ENCODE measurements around the gene HEXIM2.
A peak's percentile ranks its signal among the peaks of the same experiment; 100 is the strongest.

Gene HEXIM2

DNA sequence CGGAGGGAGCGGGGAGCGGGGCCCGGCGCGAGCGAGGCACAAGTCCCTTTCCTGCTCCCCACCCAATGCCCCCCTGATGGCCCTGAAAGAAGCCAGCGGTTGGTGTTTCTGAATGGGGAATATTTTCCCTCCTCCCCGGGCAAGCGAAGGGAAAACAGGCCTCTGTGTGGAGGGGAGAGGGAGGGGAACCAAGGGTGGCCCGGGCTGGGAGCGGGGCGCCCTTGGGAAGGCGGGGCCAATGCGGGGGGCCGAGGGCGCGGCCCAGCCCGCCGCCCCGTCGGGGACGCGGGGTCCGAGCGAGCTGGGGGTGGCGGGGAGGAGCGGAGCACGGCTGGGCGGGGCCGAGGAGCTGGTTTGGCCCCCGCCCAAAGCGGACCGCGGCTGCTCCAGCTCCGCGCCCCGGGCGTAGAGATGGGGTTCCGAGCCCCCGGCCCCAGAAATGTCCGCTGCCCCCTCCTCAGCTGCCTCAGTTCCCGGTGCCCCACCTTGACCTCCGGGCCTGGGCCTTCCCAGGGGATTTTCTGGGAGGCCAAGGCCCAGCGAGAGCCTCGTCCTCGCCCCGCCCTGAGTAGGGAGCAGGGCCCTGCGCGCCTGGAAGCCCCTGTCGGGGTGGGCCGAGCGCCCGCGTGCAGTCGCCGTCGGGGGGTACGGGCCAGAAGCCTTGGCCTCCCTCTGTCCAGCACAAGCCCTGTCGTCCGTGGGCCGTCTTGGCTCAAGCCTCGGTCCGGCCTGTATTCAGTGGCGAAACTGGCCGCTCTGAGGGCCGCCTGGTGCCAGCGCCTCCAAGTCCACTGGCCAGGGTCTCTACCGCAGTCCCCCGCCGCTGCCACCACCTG is 17.3 kb upstream of the HEXIM2 start:
- peak overlapping the region; percentile 41 to 68 (median 57) for H3K4me3 ChIP-seq
- H3K4me1 ChIP-seq: peaks cover 40 to 60% (median 56%) of the 10 kb centered on the region in 10 experiments
- no peaks in the 10 kb centered on the region for H3K9me3 ChIP-seq (replicated peaks in 1 of 11)
- H3K27ac ChIP-seq: peak overlapping the region; percentile 71 to 97 (median 85)
- peak overlapping the region; percentile 75 to 86 (median 80) for H3K9ac ChIP-seq
- peak overlapping the region; percentile 84 to 99 (median 95) for H3K4me2 ChIP-seq
- no peaks in the 10 kb centered on the region for H3K27me3 ChIP-seq
- no peaks in the 10 kb centered on the region; a peak in 1 of 22 replicates for H3K36me3 ChIP-seq
- no peak for TF ChIP-seq Cebpa-rat (IDR thresholded peaks at IDR 0.05)
- peaks cover 0 to 16% (median 10%) of the 10 kb centered on the region in 11 experiments; a peak in 19 of 22 replicates for H4K20me1 ChIP-seq

DNA sequence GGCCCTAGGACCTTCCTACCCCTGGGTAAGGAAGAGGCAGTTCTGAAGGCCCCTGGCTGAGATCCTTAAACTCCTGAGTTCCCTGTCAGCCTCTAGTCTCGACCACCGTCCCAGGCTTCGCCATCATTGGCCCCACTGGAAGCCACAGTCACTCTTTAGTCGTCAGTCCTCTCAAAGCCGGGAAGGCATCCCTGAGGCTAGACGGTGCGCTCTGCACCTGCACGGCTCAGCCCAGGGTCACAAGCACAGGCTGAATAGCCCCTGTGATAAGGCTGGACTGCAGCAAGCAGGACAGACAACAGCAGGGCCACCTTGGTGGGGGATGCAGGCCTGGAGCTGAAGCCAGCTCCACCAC is 16.7 kb upstream of the HEXIM2 start:
- Histone ChIP-seq H3K4me3 (peak overlapping the region; percentile 41 to 68 (median 57); a peak in 18 of 20 replicates), H3K9me3 (replicated peaks in 1 of 11) (no peaks in the 10 kb centered on the region), H3K4me2 (peak overlapping the region; percentile 84 to 99 (median 95)), H4K20me1 (peaks cover 4 to 21% (median 16%) of the 10 kb centered on the region in 11 experiments; a peak in 21 of 22 replicates), H3K4me1 (peaks cover 40 to 54% (median 53%) of the 10 kb centered on the region in 10 experiments), H3K27me3 (no peaks in the 10 kb centered on the region), H3K36me3 (peaks cover 0 to 5% (median 0%) of the 10 kb centered on the region in 11 experiments; a peak in 8 of 22 replicates), H3K27ac (peak overlapping the region; percentile 71 to 97 (median 85); a peak in 21 of 22 replicates), H3K9ac (peak overlapping the region; percentile 75 to 86 (median 80))
- no peak for TF ChIP-seq Cebpa-rat (IDR thresholded peaks at IDR 0.05)

DNA sequence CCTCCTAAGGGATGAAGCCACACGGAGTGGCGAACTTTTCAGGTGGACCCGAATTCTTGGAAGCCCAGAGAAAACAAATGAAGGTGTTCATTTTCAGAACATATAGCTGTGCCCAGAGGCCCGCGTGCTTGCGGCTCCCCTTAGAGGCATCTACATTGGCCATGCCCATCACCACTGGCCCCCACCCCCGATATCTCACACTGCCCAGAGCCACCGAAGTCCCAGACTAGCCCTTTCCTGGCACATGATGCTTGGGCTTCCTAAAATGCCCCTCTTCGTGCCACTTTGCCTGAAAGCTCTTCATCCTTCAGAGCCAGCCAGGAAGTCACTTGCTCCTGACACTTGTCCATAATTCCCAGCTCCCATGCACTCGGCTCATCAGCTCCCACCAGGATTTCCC is 15.5 kb upstream of the HEXIM2 start:
- H3K9me3 ChIP-seq (replicated peaks in 1 of 11): no peaks in the 10 kb centered on the region
- H3K27ac ChIP-seq: peak overlapping the region in 10 of 11 experiments; percentile 96 to 100 (median 98); a peak in 14 of 22 replicates
- peaks cover 0 to 16% (median 5%) of the 10 kb centered on the region in 11 experiments; a peak in 9 of 22 replicates for H3K36me3 ChIP-seq
- no peak overlapping the region; a peak in 1 of 20 replicates for H3K4me3 ChIP-seq
- H3K9ac ChIP-seq: peak overlapping the region in 5 of 11 experiments; percentile 30 to 98 (median 93); a peak in 9 of 22 replicates
- TF ChIP-seq Cebpa-rat (IDR thresholded peaks at IDR 0.05): no peak
- H3K27me3 ChIP-seq: no peaks in the 10 kb centered on the region
- H3K4me2 ChIP-seq: peak overlapping the region; percentile 84 to 99 (median 95)
- peaks cover 47 to 56% (median 54%) of the 10 kb centered on the region in 10 experiments for H3K4me1 ChIP-seq
- H4K20me1 ChIP-seq: peaks cover 15 to 33% (median 27%) of the 10 kb centered on the region in 11 experiments; a peak in 21 of 22 replicates

DNA sequence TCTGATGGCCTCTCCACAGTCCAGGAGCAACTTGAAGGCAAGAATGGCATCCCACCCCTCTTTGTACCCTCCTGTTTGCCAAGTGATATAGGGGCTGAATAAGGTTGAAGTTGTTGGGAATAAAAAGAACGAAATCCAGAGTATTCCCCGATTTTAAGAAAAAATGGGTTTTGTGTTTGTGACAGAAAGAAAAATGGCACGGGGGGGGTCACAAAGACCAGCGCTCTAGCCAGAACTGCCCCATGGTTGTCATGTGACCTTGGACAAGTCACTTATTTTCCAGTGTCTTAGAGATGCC is 15.1 kb upstream of the HEXIM2 start:
- Histone ChIP-seq H3K27ac (peak overlapping the region; percentile 96 to 100 (median 99)), H3K9me3 (replicated peaks in 1 of 11) (no peaks in the 10 kb centered on the region), H3K36me3 (peaks cover 0 to 20% (median 5%) of the 10 kb centered on the region in 11 experiments; a peak in 9 of 22 replicates), H3K4me2 (peak overlapping the region; percentile 84 to 99 (median 95)), H3K4me3 (peak overlapping the region; percentile 55 to 75 (median 64); a peak in 18 of 20 replicates), H3K4me1 (peaks cover 50 to 58% (median 55%) of the 10 kb centered on the region in 10 experiments), H3K27me3 (no peaks in the 10 kb centered on the region), H3K9ac (peak overlapping the region; percentile 89 to 99 (median 95); a peak in 21 of 22 replicates), H4K20me1 (peaks cover 19 to 37% (median 31%) of the 10 kb centered on the region in 11 experiments)
- no peak for TF ChIP-seq Cebpa-rat (IDR thresholded peaks at IDR 0.05)

DNA sequence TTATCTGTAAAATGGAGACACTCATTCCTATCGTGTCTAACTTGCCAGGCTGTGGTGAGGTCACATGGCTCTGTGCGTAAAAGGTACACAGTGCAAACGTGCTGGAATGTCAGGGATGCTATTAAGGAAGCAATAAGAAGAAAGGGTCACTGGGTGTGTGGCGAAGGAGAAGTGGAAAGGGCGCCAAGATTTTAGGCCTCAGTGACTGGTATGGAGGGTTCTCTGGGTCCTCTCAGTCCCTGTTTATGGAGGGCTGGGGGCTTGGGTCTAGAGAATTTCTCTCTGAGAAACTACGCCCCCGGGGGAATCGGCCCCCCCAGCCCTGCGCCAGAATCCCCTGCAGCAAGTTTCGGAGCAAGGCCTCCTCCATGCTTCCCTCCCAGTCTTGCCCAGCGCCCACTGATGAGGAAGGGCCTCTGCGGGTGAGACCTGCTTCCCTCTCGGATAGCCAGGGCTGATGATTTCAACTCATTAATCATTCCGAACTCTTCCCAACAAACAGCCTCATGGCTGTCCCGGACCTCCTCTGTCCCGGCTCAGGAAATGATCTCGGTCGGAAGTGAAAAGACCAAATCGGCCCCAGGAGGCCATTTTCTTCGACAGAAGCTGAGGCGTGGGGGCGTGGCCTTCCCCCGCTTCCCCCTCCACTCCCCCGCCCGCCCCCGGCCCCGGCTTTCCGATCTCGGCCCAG is 14.6 kb upstream of the HEXIM2 start:
- peak overlapping the region; percentile 55 to 75 (median 64) for H3K4me3 ChIP-seq
- peak overlapping the region; percentile 84 to 99 (median 95) for H3K4me2 ChIP-seq
- no peak for TF ChIP-seq Cebpa-rat (IDR thresholded peaks at IDR 0.05)
- H4K20me1 ChIP-seq: peaks cover 24 to 41% (median 35%) of the 10 kb centered on the region in 11 experiments
- H3K4me1 ChIP-seq: peaks cover 53 to 62% (median 58%) of the 10 kb centered on the region in 10 experiments
- H3K36me3 ChIP-seq: peaks cover 0 to 21% (median 5%) of the 10 kb centered on the region in 11 experiments; a peak in 9 of 22 replicates
- H3K9me3 ChIP-seq (replicated peaks in 1 of 11): no peaks in the 10 kb centered on the region
- peak overlapping the region; percentile 96 to 100 (median 99) for H3K27ac ChIP-seq
- no peaks in the 10 kb centered on the region for H3K27me3 ChIP-seq
- peak overlapping the region; percentile 89 to 99 (median 95) for H3K9ac ChIP-seq

DNA sequence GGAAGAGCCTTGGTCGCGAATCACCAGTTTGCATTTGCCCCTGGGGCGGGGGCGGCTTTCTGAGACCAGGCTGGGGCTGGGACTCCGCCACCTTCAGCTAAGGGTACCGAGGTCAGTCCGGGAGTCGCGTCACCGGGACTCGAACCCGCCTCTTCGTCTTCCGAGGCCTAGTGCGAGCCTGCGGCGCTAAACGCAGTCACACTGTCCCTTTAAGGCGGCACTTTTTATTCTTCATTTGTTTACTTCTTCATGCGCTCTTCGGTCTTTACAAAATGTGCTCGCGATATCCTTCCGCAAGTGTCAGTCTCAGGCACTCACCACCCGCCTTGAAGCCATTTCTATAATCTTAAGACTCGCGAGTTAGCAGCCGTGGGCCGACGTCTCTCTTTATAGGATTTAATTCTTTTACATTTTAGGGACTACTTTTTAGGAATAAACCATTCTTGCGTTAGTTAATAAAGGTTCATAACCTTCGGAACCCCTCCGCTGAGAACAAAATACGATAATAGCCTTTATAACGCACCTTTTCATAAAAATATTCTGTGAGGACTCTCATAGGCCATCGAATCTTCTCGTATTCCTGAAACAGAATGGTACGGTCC is 14.0 kb upstream of the HEXIM2 start:
- H3K27ac ChIP-seq: peak overlapping the region; percentile 96 to 100 (median 99)
- H3K27me3 ChIP-seq: no peaks in the 10 kb centered on the region
- TF ChIP-seq Cebpa-rat (IDR thresholded peaks at IDR 0.05): no peak
- peak overlapping the region; percentile 40 to 97 (median 94) for H3K4me2 ChIP-seq
- peaks cover 56 to 65% (median 63%) of the 10 kb centered on the region in 10 experiments for H3K4me1 ChIP-seq
- peaks cover 25 to 43% (median 40%) of the 10 kb centered on the region in 11 experiments for H4K20me1 ChIP-seq
- H3K9ac ChIP-seq: peak overlapping the region; percentile 89 to 99 (median 95)
- peak overlapping the region; percentile 55 to 75 (median 64) for H3K4me3 ChIP-seq
- H3K9me3 ChIP-seq (replicated peaks in 1 of 11): no peaks in the 10 kb centered on the region
- peaks cover 0 to 21% (median 5%) of the 10 kb centered on the region in 11 experiments; a peak in 9 of 22 replicates for H3K36me3 ChIP-seq

DNA sequence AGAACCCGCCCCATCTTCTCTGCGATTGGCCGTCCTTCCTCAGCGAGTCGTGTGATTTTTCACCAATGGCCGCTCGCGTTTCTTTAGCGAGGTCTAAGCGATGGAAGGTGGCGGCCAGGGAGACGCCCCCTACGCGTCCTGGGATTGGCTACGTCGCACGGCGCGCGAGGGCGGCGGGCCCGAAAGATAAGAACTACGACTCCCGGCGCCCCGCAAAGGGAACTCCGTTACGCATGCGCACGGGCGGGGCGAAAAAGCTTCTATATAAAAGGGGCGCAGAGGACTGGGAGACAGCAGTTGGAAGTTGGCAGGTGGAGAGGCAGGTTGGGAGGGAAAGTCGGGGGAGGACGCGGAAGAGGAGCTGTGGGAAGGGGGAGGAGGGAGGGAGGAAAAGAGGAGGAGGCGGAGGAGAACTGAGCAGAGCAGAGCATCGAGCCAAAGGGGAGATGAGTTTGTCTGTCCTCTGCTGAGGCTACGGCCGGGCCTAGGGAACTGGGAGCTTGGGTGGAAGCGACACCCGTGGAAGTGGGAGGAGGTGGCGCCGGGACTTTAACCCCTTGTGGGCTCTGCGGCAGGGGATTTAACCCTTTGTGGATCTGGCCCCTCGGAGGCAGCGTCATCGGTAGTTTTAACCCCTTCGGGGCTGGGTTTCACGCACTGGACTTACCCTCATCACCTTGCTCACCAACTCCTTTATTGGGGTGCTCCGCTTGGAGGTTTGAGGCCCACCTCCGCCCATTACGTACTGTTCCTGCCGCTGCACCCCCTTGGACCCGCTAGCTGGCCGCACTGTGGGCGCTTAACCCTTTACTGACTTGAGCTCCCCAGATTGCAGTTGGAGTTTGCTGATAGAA is 13.3 kb upstream of the HEXIM2 start, which contains the start of gene HEXIM1:
Gene HEXIM1, plus strand, starts transcription at position 293 of the 854 bp plus-strand sequence. CDS start 716 bp downstream, outside the sequence.
- peak within 1 kb of the TSS; percentile 76 to 92 (median 87) for H3K4me3 ChIP-seq
- H3K4me1 ChIP-seq: peaks cover 53 to 64% (median 58%) of the 10 kb centered on the region in 10 experiments
- H3K27ac ChIP-seq: peak within 1 kb of the TSS; percentile 96 to 100 (median 99)
- peaks cover 0 to 21% (median 5%) of the 10 kb centered on the region in 11 experiments; a peak in 9 of 22 replicates for H3K36me3 ChIP-seq
- no peak for TF ChIP-seq Cebpa-rat (IDR thresholded peaks at IDR 0.05)
- peaks cover 25 to 49% (median 37%) of the 10 kb centered on the region in 11 experiments for H4K20me1 ChIP-seq
- H3K9me3 ChIP-seq (replicated peaks in 1 of 11): no peaks in the 10 kb centered on the region
- H3K4me2 ChIP-seq: peak within 1 kb of the TSS; percentile 89 to 99 (median 95)
- H3K27me3 ChIP-seq: no peaks in the 10 kb centered on the region
- H3K9ac ChIP-seq: peak within 1 kb of the TSS; percentile 89 to 99 (median 95)

Measured in BLaER1 treated with 17β-estradiol and CSF1 and Interleukin-3, amounts not matched to agents 10 nM and 100 nM (cell line).